Calu3 (cell line): ENCODE results near the gene CTNND2. TPM values are rescaled to one million over a fixed set of nuclear protein-coding genes. Genes with fewer than 3 reads are reported as not detected.

Experiments used
- BruUV-seq: library from RNA; stranded (reverse); fragments of 400-500 nt; replicated peaks from 2 replicates; lab custom pipeline; 2021; lab: Mats Ljungman, UMichigan
- CTCF ChIA-PET: fragments of 300-600 bp; sonication (Branson Sonifier 250); formaldehyde crosslinking; loops from one replicate; lab custom pipeline; 2022; ENCODE audit warnings: antibody characterized with exemption; lab: Charles Lee
- DNase-seq: peaks from one replicate; pipeline ENCODE4 v3.0.0; 2022
- H3K27ac Mint-ChIP-seq: one replicate; pipeline ENCODE4 v1.8.0; 2022; ENCODE audit warnings: mixed read lengths; ENCODE audit not compliant: unreplicated experiment
- H3K27me3 Mint-ChIP-seq: one replicate; pipeline ENCODE4 v1.8.0; 2022; ENCODE audit warnings: mixed read lengths; ENCODE audit not compliant: unreplicated experiment
- H3K36me3 Mint-ChIP-seq: one replicate; pipeline ENCODE4 v1.8.0; 2022; ENCODE audit warnings: mild to moderate bottlenecking, moderate library complexity, mixed read lengths; ENCODE audit not compliant: insufficient read depth, unreplicated experiment
- H3K4me1 Mint-ChIP-seq: one replicate; pipeline ENCODE4 v1.8.0; 2022; ENCODE audit warnings: mild to moderate bottlenecking, low read depth, mixed read lengths; ENCODE audit not compliant: unreplicated experiment
- H3K4me3 Mint-ChIP-seq: one replicate; pipeline ENCODE4 v1.8.0; 2022; ENCODE audit warnings: mild to moderate bottlenecking, low read depth, moderate library complexity, mixed read lengths; ENCODE audit not compliant: unreplicated experiment
- H3K9me3 Mint-ChIP-seq: one replicate; pipeline ENCODE4 v1.8.0; 2022; ENCODE audit warnings: low read depth, mixed read lengths; ENCODE audit not compliant: unreplicated experiment
- CTCF ChIP-seq: fragments of 200-600 bp; IDR thresholded peaks from one replicate; pipeline ENCODE4 v1.8.0; 2022; ENCODE audit warnings: antibody characterized with exemption; ENCODE audit not compliant: unreplicated experiment
- intact Hi-C: fragments of 100-400 bp; cut with micrococcal nuclease; formaldehyde crosslinking; loops from one replicate; pipeline ENCODE4 v1.10.0; 2022; ENCODE audit not compliant: unreplicated experiment
- total RNA-seq: library from RNA; stranded (reverse); gene quantifications from 2 replicates; pipeline ENCODE4 v1.2.3, GENCODE V29; 2022

CTNND2 gene
- total RNA-seq, 1 experiment from 2014 or later = 19.6 TPM

GRCh38 chr5:11411621-11412020 is 492.6 kb downstream of the CTNND2 start:
- CTCF ChIA-PET = no interaction called here
- intact Hi-C loops = no loop called here
- H3K9me3 Mint-ChIP-seq = no peaks in the 10 kb centered on the region
- H3K27ac Mint-ChIP-seq = no peak overlapping the region
- BruUV-seq = no TSS peak
- no peak overlapping the region for H3K4me3 Mint-ChIP-seq
- no peaks in the 10 kb centered on the region for H3K4me1 Mint-ChIP-seq
- no peak for TF ChIP-seq CTCF
- no peak for DNase-seq
- no peaks in the 10 kb centered on the region for H3K36me3 Mint-ChIP-seq
- H3K27me3 Mint-ChIP-seq = no peaks in the 10 kb centered on the region

GRCh38 chr5:11407556-11408145 is 496.6 kb downstream of the CTNND2 start:
- Mint-ChIP-seq H3K4me3 (no peak overlapping the region), H3K27ac (no peak overlapping the region), H3K36me3 (no peaks in the 10 kb centered on the region), H3K9me3 (no peaks in the 10 kb centered on the region), H3K4me1 (no peaks in the 10 kb centered on the region), H3K27me3 (no peaks in the 10 kb centered on the region)
- no peak for DNase-seq
- BruUV-seq = no TSS peak
- intact Hi-C loops = no loop called here
- CTCF ChIA-PET = no interaction called here
- TF ChIP-seq CTCF = no peak

DNA sequence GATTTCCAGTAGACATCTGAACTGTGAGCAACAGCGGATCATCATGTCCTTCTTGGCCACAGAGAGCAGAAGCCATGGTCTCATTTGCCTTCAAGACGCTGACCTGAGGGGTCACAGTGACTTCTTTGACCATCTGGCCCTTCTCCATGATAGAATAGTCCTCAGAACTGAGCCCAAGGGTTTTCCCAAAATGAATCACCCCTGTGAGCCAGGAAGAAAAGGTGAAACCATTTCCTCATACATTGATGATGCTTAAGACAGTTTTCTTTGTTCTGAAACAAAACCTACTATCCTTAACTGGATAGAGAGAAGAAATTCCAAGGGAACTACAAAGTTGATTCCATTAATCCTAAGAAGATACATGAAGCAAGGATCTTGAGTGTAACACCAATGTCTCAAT is 503.9 kb downstream of the CTNND2 start:
- intact Hi-C loops = no loop called here
- H3K36me3 Mint-ChIP-seq = no peaks in the 10 kb centered on the region

GRCh38 chr5:11398728-11399127 is 505.5 kb downstream of the CTNND2 start:
- no peak overlapping the region for H3K27ac Mint-ChIP-seq
- CTCF ChIA-PET = no interaction called here
- no peak for DNase-seq
- H3K4me1 Mint-ChIP-seq = no peaks in the 10 kb centered on the region
- H3K36me3 Mint-ChIP-seq = no peaks in the 10 kb centered on the region
- no peak for TF ChIP-seq CTCF
- no peaks in the 10 kb centered on the region for H3K27me3 Mint-ChIP-seq
- intact Hi-C loops = no loop called here
- H3K9me3 Mint-ChIP-seq = no peaks in the 10 kb centered on the region
- H3K4me3 Mint-ChIP-seq = no peak overlapping the region
- BruUV-seq = no TSS peak

More for the DNA sequence above, 503.9 kb downstream of the CTNND2 start:
- BruUV-seq = no TSS peak
- no peak overlapping the region for H3K27ac Mint-ChIP-seq
- H3K4me3 Mint-ChIP-seq = no peak overlapping the region
- no peaks in the 10 kb centered on the region for H3K9me3 Mint-ChIP-seq
- TF ChIP-seq CTCF = no peak
- CTCF ChIA-PET = no interaction called here
- no peak for DNase-seq
- no peaks in the 10 kb centered on the region for H3K4me1 Mint-ChIP-seq
- no peaks in the 10 kb centered on the region for H3K27me3 Mint-ChIP-seq
